ENCODE results near the gene RPRM.
"Not testable (repeated sequence)": the region's sequence is repeated elsewhere in the genome, so short reads cannot be mapped to it uniquely, and the experiment has no call there.

The RPRM gene

GRCh38 chr2:153455403-153455802 is 23.2 kb downstream of the RPRM start:
- no peak for DNase-seq

- no peak for DNase-seq
These were observed 27.0 kb downstream of the RPRM start for GRCh38 chr2:153451611-153452010.

- DNase-seq: no peak
These were observed 35.5 kb downstream of the RPRM start for GRCh38 chr2:153443106-153443505.

GRCh38 chr2:153442616-153443015 is 35.9 kb downstream of the RPRM start:
- not testable (repeated sequence) for DNase-seq

- not testable (repeated sequence) for DNase-seq
These were observed 38.5 kb downstream of the RPRM start for GRCh38 chr2:153440090-153440489.

GRCh38 chr2:153433403-153433802 is 45.2 kb downstream of the RPRM start:
- DNase-seq: no peak

- no peak for DNase-seq
These were observed 46.2 kb downstream of the RPRM start for GRCh38 chr2:153432381-153432780.

- DNase-seq: no peak
These were observed 47.4 kb downstream of the RPRM start for GRCh38 chr2:153431114-153431513.
